GM10847 (cell line): ENCODE measurements around the gene DHPS.

Experiments
- POLR2A ChIP-seq: IDR thresholded peaks from 2 replicates; pipeline ENCODE4 v1.6.1; 2011; ENCODE audit not compliant: insufficient read length; ENCODE audit errors: extremely low read depth

Gene DHPS

GRCh38 chr19:12681074-12681987 is at the start of gene DHPS:
Gene DHPS (minus strand): TSS chr19:12681880. CDS start chr19:12681766, 114 bp downstream.
- TF ChIP-seq POLR2A: peak; percentile 66

GRCh38 chr19:12731337-12731736 is 49.7 kb upstream of the DHPS start:
- no peak for TF ChIP-seq POLR2A

- TF ChIP-seq POLR2A: no peak
Observed at GRCh38 chr19:12730064-12730463, 48.4 kb upstream of the DHPS start.

- TF ChIP-seq POLR2A: no peak
Observed at GRCh38 chr19:12727745-12728433, 46.2 kb upstream of the DHPS start.

GRCh38 chr19:12726988-12727316 is 45.3 kb upstream of the DHPS start:
- no peak for TF ChIP-seq POLR2A

- TF ChIP-seq POLR2A: no peak
Observed at GRCh38 chr19:12723641-12724426, 42.2 kb upstream of the DHPS start, which contains the start of gene TNPO2. Gene TNPO2 (minus strand): TSS chr19:12723932. CDS start chr19:12720977, 2,955 bp downstream.

- TF ChIP-seq POLR2A: no peak
Observed at GRCh38 chr19:12723381-12723640, 41.6 kb upstream of the DHPS start.

- no peak for TF ChIP-seq POLR2A
Observed at GRCh38 chr19:12722566-12723380, 41.1 kb upstream of the DHPS start.

- no peak for TF ChIP-seq POLR2A
Observed at GRCh38 chr19:12721656-12722565, 40.2 kb upstream of the DHPS start.

GRCh38 chr19:12720851-12721655 is 39.4 kb upstream of the DHPS start:
- no peak for TF ChIP-seq POLR2A

GRCh38 chr19:12720296-12720695 is 38.6 kb upstream of the DHPS start:
- TF ChIP-seq POLR2A: no peak

GRCh38 chr19:12715929-12716328 is 34.2 kb upstream of the DHPS start:
- no peak for TF ChIP-seq POLR2A

- TF ChIP-seq POLR2A: no peak
Observed at GRCh38 chr19:12715102-12715501, 33.4 kb upstream of the DHPS start.
